Fibroblast of villous mesenchyme (primary cell): ENCODE results near the gene STUB1. TPM values are rescaled to one million over a fixed set of nuclear protein-coding genes. Genes with fewer than 3 reads are reported as not detected.

Experiments used
- DNase-seq: peaks from one replicate; pipeline ENCODE4 v3.0.0-alpha.2; 2010; ENCODE audit warnings: low read depth
- H3K4me3 ChIP-seq: 2 replicates; pipeline ENCODE4 v1.5.1; 2011; ENCODE audit warnings: low read depth, mild to moderate bottlenecking, low read length
- CTCF ChIP-seq: IDR thresholded peaks from 2 replicates; pipeline ENCODE4 v1.5.1; 2012; ENCODE audit warnings: low read depth, mild to moderate bottlenecking, low read length; ENCODE audit not compliant: insufficient read depth
- total RNA-seq: library from RNA; depleted of rRNA; stranded (reverse); fragments of >200 nt; gene quantifications from 2 replicates; pipeline ENCODE4 v1.2.3, GENCODE V29; 2012

Gene STUB1
- total RNA-seq, 1 donor, result 100 TPM

- H3K4me3 ChIP-seq, result peak overlapping the region; percentile 79
- no peak for TF ChIP-seq CTCF
- peak; percentile 24 for DNase-seq
These were observed 1.7 kb downstream of the STUB1 start for GRCh38 chr16:681746-682427.

GRCh38 chr16:682493-683395 is 2.5 kb downstream of the STUB1 start:
- no peak for DNase-seq
- peak overlapping the region; percentile 60 for H3K4me3 ChIP-seq
- TF ChIP-seq CTCF, result no peak

- peak overlapping the region; percentile 60 for H3K4me3 ChIP-seq
- TF ChIP-seq CTCF, result no peak
- DNase-seq, result no peak
These were observed 3.3 kb downstream of the STUB1 start for GRCh38 chr16:683396-684070.

GRCh38 chr16:684071-684794 is 4.0 kb downstream of the STUB1 start, which contains the start of gene JMJD8:
Gene JMJD8 (minus strand): TSS chr16:684334. CDS start chr16:684319, 15 bp downstream.
- peak within 1 kb of the TSS; percentile 60 for H3K4me3 ChIP-seq
- peak; percentile 95 for DNase-seq
- TF ChIP-seq CTCF, result no peak

GRCh38 chr16:684961-685696 is 4.9 kb downstream of the STUB1 start:
- TF ChIP-seq CTCF, result no peak
- DNase-seq, result no peak
- no peak overlapping the region for H3K4me3 ChIP-seq
